Measurements from ENCODE around the gene ITGAL.

ITGAL gene

GRCh38 chr16:30493941-30494488 lies 21.5 kb downstream of the ITGAL start:
- peaks cover 4% of the 10 kb centered on the region; the same call in 1 of the 2 replicates for H3K4me1 ChIP-seq (ENCODE audit: control insufficient read depth, insufficient read depth, low read length)
- H3K4me3 ChIP-seq (ENCODE audit: low read depth, low read length), result no peak overlapping the region
- H3K27me3 ChIP-seq (ENCODE audit: control insufficient read depth, insufficient read depth, low read length), result peaks cover 5% of the 10 kb centered on the region
- H3K9me3 ChIP-seq (ENCODE audit: control insufficient read depth, insufficient read depth, low read depth, low read length), result no peaks in the 10 kb centered on the region
- H3K9ac ChIP-seq (ENCODE audit: low read length), result no peak overlapping the region
- no peaks in the 10 kb centered on the region for H3K36me3 ChIP-seq (ENCODE audit: control insufficient read depth, insufficient read depth, low read length)
- H3K27ac ChIP-seq (ENCODE audit: low read depth, low read length), result no peak overlapping the region

DNA sequence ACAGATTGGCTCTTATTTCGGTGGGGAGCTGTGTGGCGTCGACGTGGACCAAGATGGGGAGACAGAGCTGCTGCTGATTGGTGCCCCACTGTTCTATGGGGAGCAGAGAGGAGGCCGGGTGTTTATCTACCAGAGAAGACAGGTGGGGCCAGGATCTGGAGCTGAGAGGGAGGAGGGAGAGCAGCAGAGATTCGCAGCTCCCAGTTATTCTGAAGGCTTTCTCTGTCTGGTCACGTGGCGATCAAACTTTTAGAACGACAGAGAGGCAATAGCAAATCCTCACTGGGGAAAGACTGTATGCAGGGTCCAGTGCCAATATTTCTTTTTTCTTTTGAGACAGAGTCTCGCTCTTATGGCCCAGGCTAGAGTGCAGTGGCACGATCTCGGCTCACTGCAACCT lies 22.2 kb downstream of the ITGAL start:
- Histone ChIP-seq H3K9ac (ENCODE audit: low read length) (no peak overlapping the region), H3K4me3 (ENCODE audit: low read depth, low read length) (no peak overlapping the region), H3K4me1 (ENCODE audit: control insufficient read depth, insufficient read depth, low read length) (no peaks in the 10 kb centered on the region), H3K27me3 (ENCODE audit: control insufficient read depth, insufficient read depth, low read length) (peaks cover 5% of the 10 kb centered on the region), H3K27ac (ENCODE audit: low read depth, low read length) (no peak overlapping the region), H3K9me3 (ENCODE audit: control insufficient read depth, insufficient read depth, low read depth, low read length) (no peaks in the 10 kb centered on the region), H3K36me3 (ENCODE audit: control insufficient read depth, insufficient read depth, low read length) (no peaks in the 10 kb centered on the region)

DNA sequence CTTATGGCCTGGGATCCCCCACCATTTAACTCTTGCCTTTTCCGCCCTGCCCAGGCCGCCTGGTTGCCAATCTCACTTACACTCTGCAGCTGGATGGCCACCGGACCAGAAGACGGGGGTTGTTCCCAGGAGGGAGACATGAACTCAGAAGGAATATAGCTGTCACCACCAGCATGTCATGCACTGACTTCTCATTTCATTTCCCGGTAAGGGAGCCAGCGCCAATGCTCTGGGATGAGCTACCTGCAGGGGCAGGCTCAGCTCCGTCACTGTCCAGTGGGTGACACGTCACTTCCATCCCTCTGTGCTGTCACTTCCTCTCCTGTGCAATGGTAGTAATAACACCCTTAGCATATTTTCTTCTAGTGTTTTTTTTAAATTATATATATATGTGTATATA lies 26.7 kb downstream of the ITGAL start:
- no peak overlapping the region for H3K27ac ChIP-seq (ENCODE audit: low read depth, low read length)
- H3K9me3 ChIP-seq (ENCODE audit: control insufficient read depth, insufficient read depth, low read depth, low read length), result no peaks in the 10 kb centered on the region
- no peak overlapping the region for H3K4me3 ChIP-seq (ENCODE audit: low read depth, low read length)
- no peaks in the 10 kb centered on the region for H3K4me1 ChIP-seq (ENCODE audit: control insufficient read depth, insufficient read depth, low read length)
- H3K9ac ChIP-seq (ENCODE audit: low read length), result no peak overlapping the region
- H3K27me3 ChIP-seq (ENCODE audit: control insufficient read depth, insufficient read depth, low read length), result peaks cover 5% of the 10 kb centered on the region
- H3K36me3 ChIP-seq (ENCODE audit: control insufficient read depth, insufficient read depth, low read length), result no peaks in the 10 kb centered on the region

DNA sequence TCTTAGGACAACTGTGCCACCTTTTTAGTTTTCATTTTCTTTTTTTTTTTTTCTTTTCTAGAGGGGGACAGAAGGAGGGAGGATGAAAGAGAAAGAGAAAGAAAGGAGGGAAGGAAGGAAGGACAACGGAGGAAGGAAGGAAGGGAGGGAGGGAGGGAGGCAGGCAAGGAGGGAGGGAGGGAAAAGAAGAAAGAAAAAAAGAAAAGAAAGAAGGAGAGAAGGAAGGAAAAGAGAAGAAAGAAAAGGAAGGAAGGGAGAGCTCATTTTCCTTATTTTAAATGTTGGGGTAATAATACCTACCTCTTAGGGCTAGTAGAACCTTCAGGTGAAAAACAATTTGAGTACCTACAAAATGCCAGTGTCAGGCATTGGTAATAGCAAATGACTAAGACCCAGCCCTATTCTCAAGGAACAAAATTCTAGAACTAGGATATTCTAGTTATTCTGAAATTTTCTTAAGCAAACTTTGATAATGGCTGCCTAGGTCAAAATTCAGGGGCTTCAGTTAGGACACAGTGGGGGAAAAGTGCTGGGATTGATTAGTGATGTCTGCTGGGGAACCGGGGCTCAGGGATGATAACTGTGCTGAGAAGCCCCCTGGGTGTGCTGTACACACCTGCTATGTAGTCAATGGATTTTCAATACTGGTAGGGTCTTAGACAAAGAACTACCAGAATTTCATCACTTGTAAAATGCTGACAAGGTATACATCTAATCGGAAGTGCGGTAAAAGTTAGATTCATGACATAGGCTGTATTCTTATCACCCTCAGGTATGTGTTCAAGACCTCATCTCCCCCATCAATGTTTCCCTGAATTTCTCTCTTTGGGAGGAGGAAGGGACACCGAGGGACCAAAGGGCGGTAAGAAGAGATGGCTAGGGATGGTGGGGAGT lies 31.1 kb downstream of the ITGAL start:
- no peaks in the 10 kb centered on the region for H3K36me3 ChIP-seq (ENCODE audit: control insufficient read depth, insufficient read depth, low read length)
- no peaks in the 10 kb centered on the region for H3K9me3 ChIP-seq (ENCODE audit: control insufficient read depth, insufficient read depth, low read depth, low read length)
- H3K9ac ChIP-seq (ENCODE audit: low read length), result no peak overlapping the region
- H3K27ac ChIP-seq (ENCODE audit: low read depth, low read length), result no peak overlapping the region
- no peak overlapping the region for H3K4me3 ChIP-seq (ENCODE audit: low read depth, low read length)
- H3K4me1 ChIP-seq (ENCODE audit: control insufficient read depth, insufficient read depth, low read length), result no peaks in the 10 kb centered on the region
- H3K27me3 ChIP-seq (ENCODE audit: control insufficient read depth, insufficient read depth, low read length), result no peaks in the 10 kb centered on the region; the same call in 1 of the 2 replicates

DNA sequence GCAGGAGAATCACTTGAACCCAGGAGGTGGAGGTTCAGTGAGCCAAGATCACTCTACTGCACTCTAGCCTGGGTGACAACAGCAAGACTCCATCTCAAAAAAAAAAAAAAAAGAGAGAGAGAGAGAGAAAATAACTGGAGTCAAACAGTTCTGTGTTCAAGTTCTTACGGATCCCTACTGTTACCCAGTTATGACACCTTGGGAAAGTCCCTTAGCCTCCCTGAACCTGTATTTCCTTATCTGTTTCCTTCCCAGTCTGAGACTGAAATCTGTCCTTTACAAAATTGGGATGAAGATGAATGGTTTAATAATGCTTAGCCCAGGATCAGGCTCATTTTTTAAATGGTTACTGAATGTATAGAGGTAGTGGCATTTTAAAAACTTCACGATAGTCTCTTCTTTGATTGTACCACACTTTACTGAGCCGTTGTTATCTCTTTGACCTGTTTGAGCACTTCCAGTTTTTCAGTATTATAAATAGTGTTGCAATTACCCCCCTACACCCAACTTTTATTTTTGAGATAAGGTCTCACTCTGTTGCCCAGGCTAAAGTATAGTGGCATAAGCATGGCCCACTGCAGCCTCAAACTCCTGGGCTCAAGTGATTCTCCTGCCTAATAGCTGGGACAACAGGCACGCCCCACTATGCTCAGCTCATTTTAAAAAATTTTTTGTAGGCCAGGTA lies 36.7 kb downstream of the ITGAL start:
- Histone ChIP-seq H3K4me3 (ENCODE audit: low read depth, low read length) (no peak overlapping the region), H3K27ac (ENCODE audit: low read depth, low read length) (no peak overlapping the region), H3K36me3 (ENCODE audit: control insufficient read depth, insufficient read depth, low read length) (no peaks in the 10 kb centered on the region), H3K4me1 (ENCODE audit: control insufficient read depth, insufficient read depth, low read length) (no peaks in the 10 kb centered on the region), H3K9ac (ENCODE audit: low read length) (no peak overlapping the region), H3K9me3 (ENCODE audit: control insufficient read depth, insufficient read depth, low read depth, low read length) (no peaks in the 10 kb centered on the region), H3K27me3 (ENCODE audit: control insufficient read depth, insufficient read depth, low read length) (peaks cover 2% of the 10 kb centered on the region; the same call in 1 of the 2 replicates)

DNA sequence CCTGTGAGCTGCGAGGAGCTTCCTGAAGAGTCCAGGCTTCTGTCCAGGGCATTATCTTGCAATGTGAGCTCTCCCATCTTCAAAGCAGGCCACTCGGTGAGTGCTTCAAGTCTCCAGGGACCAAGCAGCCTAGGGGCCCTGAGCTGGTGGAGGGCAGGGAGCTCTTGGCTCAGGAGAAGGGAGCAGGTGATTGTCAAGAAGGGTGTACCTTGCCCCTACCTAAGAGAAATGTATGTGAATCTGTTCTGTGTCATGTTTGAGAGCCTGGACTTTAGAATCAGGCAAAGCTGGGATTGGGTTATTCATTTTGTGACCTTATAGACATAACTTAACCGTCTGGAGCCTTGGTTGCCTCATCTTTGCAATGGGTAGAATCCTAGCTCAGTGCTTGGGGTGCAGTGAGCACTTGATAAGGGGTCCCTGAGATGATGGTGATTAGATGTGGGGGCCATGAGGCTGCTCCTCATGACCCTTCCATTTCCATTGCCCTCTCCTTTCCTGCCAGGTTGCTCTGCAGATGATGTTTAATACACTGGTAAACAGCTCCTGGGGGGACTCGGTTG lies 37.9 kb downstream of the ITGAL start:
- H3K4me3 ChIP-seq (ENCODE audit: low read depth, low read length), result no peak overlapping the region
- H3K36me3 ChIP-seq (ENCODE audit: control insufficient read depth, insufficient read depth, low read length), result no peaks in the 10 kb centered on the region
- H3K9ac ChIP-seq (ENCODE audit: low read length), result no peak overlapping the region
- peaks cover 2% of the 10 kb centered on the region; the same call in 1 of the 2 replicates for H3K27me3 ChIP-seq (ENCODE audit: control insufficient read depth, insufficient read depth, low read length)
- H3K27ac ChIP-seq (ENCODE audit: low read depth, low read length), result no peak overlapping the region
- no peaks in the 10 kb centered on the region for H3K9me3 ChIP-seq (ENCODE audit: control insufficient read depth, insufficient read depth, low read depth, low read length)
- H3K4me1 ChIP-seq (ENCODE audit: control insufficient read depth, insufficient read depth, low read length), result no peaks in the 10 kb centered on the region

DNA sequence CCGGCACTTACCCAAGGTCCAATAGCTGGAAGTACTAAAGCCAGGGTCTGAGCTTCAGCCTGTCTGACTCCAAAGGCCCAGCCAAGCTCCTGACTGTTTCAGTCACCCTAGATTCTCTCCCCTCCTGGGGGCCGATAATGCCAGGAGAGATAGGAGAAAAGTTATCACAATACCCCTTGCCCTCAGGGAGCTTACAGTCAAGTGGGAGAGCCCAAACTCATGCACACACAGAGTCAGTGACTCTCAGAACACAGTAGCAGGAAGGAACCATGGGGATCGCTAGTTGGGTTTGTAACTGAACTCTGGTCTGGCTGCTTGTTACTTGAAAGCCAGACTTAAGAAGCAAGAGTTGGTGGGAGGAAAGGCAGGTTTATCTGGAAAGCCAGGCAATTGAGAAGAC lies 39.0 kb downstream of the ITGAL start:
- no peaks in the 10 kb centered on the region for H3K4me1 ChIP-seq (ENCODE audit: control insufficient read depth, insufficient read depth, low read length)
- H3K9ac ChIP-seq (ENCODE audit: low read length), result no peak overlapping the region
- no peak overlapping the region for H3K4me3 ChIP-seq (ENCODE audit: low read depth, low read length)
- peaks cover 2% of the 10 kb centered on the region; the same call in 1 of the 2 replicates for H3K27me3 ChIP-seq (ENCODE audit: control insufficient read depth, insufficient read depth, low read length)
- H3K27ac ChIP-seq (ENCODE audit: low read depth, low read length), result no peak overlapping the region
- H3K9me3 ChIP-seq (ENCODE audit: control insufficient read depth, insufficient read depth, low read depth, low read length), result no peaks in the 10 kb centered on the region
- H3K36me3 ChIP-seq (ENCODE audit: control insufficient read depth, insufficient read depth, low read length), result no peaks in the 10 kb centered on the region

DNA sequence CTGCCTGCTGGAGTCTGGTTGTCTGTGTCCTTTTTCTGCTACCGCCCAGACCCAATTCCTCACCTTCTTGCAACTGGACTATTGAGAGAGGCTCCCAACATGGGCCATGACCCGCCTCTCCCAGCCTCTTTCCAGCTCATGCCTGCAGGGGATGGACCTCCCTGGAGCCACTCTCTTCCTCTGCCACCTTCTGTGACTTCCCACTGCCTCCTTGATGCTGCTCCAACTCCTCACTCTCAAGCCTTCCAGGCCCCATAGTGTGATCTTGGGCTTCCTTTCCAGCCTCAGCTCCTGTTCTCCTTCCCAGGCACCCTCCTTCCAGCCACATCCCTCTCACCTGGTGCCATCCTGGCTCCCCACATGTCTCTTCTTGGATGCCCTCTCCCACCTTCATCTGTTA lies 42.7 kb downstream of the ITGAL start:
- Histone ChIP-seq H3K27ac (ENCODE audit: low read depth, low read length) (no peak overlapping the region), H3K4me3 (ENCODE audit: low read depth, low read length) (no peak overlapping the region), H3K4me1 (ENCODE audit: control insufficient read depth, insufficient read depth, low read length) (no peaks in the 10 kb centered on the region), H3K36me3 (ENCODE audit: control insufficient read depth, insufficient read depth, low read length) (no peaks in the 10 kb centered on the region), H3K9me3 (ENCODE audit: control insufficient read depth, insufficient read depth, low read depth, low read length) (no peaks in the 10 kb centered on the region), H3K27me3 (ENCODE audit: control insufficient read depth, insufficient read depth, low read length) (peaks cover 2% of the 10 kb centered on the region; the same call in 1 of the 2 replicates), H3K9ac (ENCODE audit: low read length) (no peak overlapping the region)

DNA sequence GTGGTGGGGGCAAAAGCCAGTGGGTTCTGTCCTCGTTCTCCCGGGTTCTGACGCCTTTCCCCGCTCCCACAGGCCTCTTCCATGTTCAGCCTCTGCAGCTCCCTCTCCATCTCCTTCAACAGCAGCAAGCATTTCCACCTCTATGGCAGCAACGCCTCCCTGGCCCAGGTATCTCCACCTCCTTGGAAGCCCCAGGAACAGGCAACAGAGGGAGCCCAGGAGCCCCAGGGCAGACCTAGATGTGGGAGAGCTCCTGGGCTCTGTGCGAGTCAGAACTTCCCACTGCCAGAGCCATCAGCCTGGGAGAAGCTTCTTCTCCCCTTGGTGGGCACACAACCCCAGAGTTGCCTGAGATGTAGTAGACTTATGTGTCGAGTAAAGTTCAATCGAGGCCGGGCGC lies 46.0 kb downstream of the ITGAL start:
- Histone ChIP-seq H3K4me1 (ENCODE audit: control insufficient read depth, insufficient read depth, low read length) (no peaks in the 10 kb centered on the region), H3K27ac (ENCODE audit: low read depth, low read length) (no peak overlapping the region), H3K9me3 (ENCODE audit: control insufficient read depth, insufficient read depth, low read depth, low read length) (no peaks in the 10 kb centered on the region), H3K4me3 (ENCODE audit: low read depth, low read length) (no peak overlapping the region), H3K27me3 (ENCODE audit: control insufficient read depth, insufficient read depth, low read length) (no peaks in the 10 kb centered on the region), H3K9ac (ENCODE audit: low read length) (no peak overlapping the region), H3K36me3 (ENCODE audit: control insufficient read depth, insufficient read depth, low read length) (no peaks in the 10 kb centered on the region)

GRCh38 chr16:30519120-30520049 lies 46.8 kb downstream of the ITGAL start:
- H3K9me3 ChIP-seq (ENCODE audit: control insufficient read depth, insufficient read depth, low read depth, low read length), result no peaks in the 10 kb centered on the region
- H3K27ac ChIP-seq (ENCODE audit: low read depth, low read length), result no peak overlapping the region
- H3K4me3 ChIP-seq (ENCODE audit: low read depth, low read length), result no peak overlapping the region
- H3K36me3 ChIP-seq (ENCODE audit: control insufficient read depth, insufficient read depth, low read length), result peaks cover 2% of the 10 kb centered on the region
- H3K4me1 ChIP-seq (ENCODE audit: control insufficient read depth, insufficient read depth, low read length), result no peaks in the 10 kb centered on the region
- H3K9ac ChIP-seq (ENCODE audit: low read length), result no peak overlapping the region
- H3K27me3 ChIP-seq (ENCODE audit: control insufficient read depth, insufficient read depth, low read length), result no peaks in the 10 kb centered on the region
